Brain microvascular endothelial cell (primary cell): ENCODE data around the gene FBXO42.

ENCODE experiments used
- DNase-seq: peaks from one replicate; pipeline ENCODE4 v3.0.0-alpha.2; 2020
- H3K27ac ChIP-seq: fragments of 250-450 bp; sonication (Bioruptor Pico); 2 replicates; pipeline ENCODE4 v1.5.1; 2020; ENCODE audit warnings: mild to moderate bottlenecking, moderate library complexity
- H3K27me3 ChIP-seq: fragments of 250-450 bp; sonication (Bioruptor Pico); replicated peaks from 2 replicates; pipeline ENCODE4 v1.5.1; 2020; ENCODE audit warnings: mild to moderate bottlenecking
- H3K36me3 ChIP-seq: fragments of 250-450 bp; sonication (Bioruptor Pico); replicated peaks from 2 replicates; pipeline ENCODE4 v1.5.1; 2020; ENCODE audit warnings: mild to moderate bottlenecking
- H3K4me3 ChIP-seq: 2 replicates; pipeline ENCODE4 v1.5.1; 2011; ENCODE audit warnings: low read depth, mild to moderate bottlenecking, control low read depth, low read length, moderate library complexity
- in situ Hi-C: cut with HindIII; loops from 2 replicates; pipeline ENCODE4 v1.10.0; 2017; ENCODE audit warnings: low sequenced_read_pairs, low pct_ligation_motif_present
- TF ChIP-seq, protein P1 (sequence below): IDR thresholded peaks from 2 replicates; pipeline ENCODE4 v1.5.1; 2011; ENCODE audit warnings: low read depth, mild to moderate bottlenecking, moderate library complexity, low read length, control low read depth, inconsistent platforms; ENCODE audit errors: missing control alignments

The FBXO42 gene

GRCh38 chr1:16244650-16245285 is 107.5 kb downstream of the FBXO42 start:
- H3K27ac ChIP-seq, result no peak overlapping the region
- TF ChIP-seq, protein P1, sequence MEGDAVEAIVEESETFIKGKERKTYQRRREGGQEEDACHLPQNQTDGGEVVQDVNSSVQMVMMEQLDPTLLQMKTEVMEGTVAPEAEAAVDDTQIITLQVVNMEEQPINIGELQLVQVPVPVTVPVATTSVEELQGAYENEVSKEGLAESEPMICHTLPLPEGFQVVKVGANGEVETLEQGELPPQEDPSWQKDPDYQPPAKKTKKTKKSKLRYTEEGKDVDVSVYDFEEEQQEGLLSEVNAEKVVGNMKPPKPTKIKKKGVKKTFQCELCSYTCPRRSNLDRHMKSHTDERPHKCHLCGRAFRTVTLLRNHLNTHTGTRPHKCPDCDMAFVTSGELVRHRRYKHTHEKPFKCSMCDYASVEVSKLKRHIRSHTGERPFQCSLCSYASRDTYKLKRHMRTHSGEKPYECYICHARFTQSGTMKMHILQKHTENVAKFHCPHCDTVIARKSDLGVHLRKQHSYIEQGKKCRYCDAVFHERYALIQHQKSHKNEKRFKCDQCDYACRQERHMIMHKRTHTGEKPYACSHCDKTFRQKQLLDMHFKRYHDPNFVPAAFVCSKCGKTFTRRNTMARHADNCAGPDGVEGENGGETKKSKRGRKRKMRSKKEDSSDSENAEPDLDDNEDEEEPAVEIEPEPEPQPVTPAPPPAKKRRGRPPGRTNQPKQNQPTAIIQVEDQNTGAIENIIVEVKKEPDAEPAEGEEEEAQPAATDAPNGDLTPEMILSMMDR, result no peak
- H3K4me3 ChIP-seq, result no peak overlapping the region
- no peaks in the 10 kb centered on the region for H3K27me3 ChIP-seq
- no peak for DNase-seq
- in situ Hi-C loops, result no loop called here
- H3K36me3 ChIP-seq, result no peaks in the 10 kb centered on the region

DNA sequence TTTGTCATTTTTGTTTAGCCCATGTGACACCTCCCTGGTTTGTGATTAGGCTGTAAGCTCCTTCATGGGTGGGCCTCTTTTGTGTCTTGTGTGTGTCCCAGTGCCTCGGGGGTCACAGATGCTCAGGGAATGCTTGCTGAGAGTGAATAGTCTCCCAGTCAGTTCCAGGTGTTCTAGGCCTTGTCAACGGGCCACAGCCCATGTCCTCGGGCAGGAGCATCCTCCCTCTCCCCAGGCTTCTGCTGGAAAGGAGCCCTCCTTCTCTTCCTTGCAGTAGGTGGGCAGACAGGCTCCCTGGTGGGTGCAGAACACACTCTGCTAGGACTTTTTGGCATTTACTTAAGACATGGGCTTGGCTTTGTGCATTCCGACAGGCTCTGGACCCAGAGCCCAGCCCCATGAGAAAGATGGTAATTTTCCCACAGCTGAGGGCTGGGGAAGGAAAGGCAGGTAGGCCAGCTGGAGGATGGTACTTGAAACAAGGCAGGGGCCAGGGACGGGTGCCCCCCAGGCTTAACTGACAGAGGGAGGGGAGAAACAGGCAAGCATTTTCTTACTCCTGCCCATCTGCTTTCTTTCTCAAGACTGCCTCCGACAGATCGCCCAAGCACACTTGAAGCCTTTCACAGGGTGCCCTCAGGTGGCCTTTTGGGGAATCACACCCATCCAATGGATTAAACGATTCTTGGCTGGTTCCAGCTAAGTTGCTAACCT is 108.2 kb downstream of the FBXO42 start:
- TF ChIP-seq, protein P1, result peak; percentile 91
- in situ Hi-C loops, result no loop called here

DNA sequence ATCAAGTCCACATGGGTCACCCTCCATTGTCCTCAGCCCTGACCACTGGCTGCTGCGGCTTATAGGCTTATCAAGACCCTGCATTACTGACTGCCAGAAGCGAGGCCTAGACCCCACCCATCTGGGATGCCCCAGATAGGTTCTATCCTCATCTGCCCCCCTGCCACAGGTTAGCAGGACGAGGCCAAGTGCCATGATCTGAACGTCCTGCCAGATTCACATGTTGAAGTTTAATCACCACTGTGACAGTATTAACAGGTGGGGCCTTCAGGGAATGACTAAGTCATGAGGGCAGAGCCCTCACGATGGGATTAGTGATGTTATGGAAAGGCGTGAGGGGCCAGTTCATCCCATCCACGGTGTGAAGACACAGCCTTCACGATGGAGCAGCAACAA is 109.1 kb downstream of the FBXO42 start:
- no peaks in the 10 kb centered on the region for H3K36me3 ChIP-seq
- no peak overlapping the region for H3K27ac ChIP-seq
- no peak for DNase-seq
- H3K27me3 ChIP-seq, result no peaks in the 10 kb centered on the region
- H3K4me3 ChIP-seq, result no peak overlapping the region
- TF ChIP-seq, protein P1, result no peak
- in situ Hi-C loops, result no loop called here

More for the DNA sequence above, 108.2 kb downstream of the FBXO42 start:
- Histone ChIP-seq H3K4me3 (no peak overlapping the region), H3K27me3 (no peaks in the 10 kb centered on the region), H3K27ac (no peak overlapping the region), H3K36me3 (no peaks in the 10 kb centered on the region)
- peak; percentile 72 for DNase-seq

DNA sequence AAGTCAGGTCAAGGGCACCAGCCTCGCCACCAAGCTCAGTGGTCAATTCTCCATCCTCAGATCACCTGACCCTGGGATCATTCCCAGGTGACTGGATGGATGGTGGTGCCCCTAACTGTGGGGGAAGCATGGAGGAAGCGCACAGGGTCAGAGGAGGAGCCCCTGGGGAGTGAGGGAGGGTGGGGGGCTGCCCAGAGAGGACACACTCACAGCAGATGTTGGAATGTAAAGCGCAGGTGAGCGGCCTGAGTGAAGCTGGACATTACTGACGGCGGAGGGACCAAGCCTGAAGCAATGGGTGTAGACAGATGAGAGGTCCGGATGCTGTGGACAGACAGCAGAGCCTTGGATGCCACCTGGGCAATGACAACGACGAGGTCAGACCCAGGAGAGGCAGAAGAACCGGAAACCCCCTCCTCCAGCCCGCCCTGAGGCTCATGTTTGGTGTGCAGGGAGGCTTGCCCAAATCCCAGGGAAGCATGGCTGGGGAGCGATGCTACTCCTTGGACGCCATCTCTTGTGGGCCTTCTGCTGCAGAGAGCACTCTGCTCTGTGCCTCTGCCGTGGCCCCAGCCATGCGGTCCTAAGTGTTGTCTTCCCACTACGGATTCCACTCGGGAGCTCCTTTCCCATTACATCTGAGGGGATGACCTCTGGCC is 109.6 kb downstream of the FBXO42 start:
- Histone ChIP-seq H3K36me3 (no peaks in the 10 kb centered on the region), H3K27ac (no peak overlapping the region), H3K4me3 (no peak overlapping the region), H3K27me3 (no peaks in the 10 kb centered on the region)
- TF ChIP-seq, protein P1, result no peak
- no peak for DNase-seq
- in situ Hi-C loops, result no loop called here

DNA sequence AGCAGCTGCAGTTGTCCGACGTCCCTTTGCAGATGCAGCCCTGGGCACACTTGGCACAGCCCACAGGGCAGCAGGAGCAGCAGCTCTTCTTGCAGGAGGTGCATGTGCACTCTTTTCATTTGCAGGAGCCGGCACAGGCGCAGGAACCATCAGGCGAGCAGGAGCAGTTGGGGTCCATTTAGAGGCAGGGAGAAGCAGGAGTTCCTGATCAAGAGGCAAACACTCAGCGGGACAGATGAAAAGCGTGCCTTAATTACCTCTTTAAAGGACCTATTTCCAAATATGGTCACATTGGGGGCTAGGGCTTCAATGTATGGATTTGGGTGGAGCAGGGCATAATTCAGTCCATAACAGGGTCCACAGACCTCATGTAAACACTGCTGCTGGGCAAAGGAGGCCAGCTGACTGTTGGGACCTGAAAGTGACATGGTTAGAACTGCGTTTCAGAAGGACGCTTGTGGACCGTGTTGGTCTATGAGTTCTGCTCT is 111.0 kb downstream of the FBXO42 start:
- Histone ChIP-seq H3K36me3 (no peaks in the 10 kb centered on the region), H3K27ac (no peak overlapping the region), H3K4me3 (no peak overlapping the region), H3K27me3 (no peaks in the 10 kb centered on the region)
- in situ Hi-C loops, result no loop called here
- no peak for DNase-seq
- TF ChIP-seq, protein P1, result no peak
